GM10847 (cell line): ENCODE data around the gene SELENOO.

Experiments
- POLR2A ChIP-seq: IDR thresholded peaks from 2 replicates; pipeline ENCODE4 v1.6.1; 2011; ENCODE audit not compliant: insufficient read length; ENCODE audit errors: extremely low read depth

Gene SELENOO

DNA sequence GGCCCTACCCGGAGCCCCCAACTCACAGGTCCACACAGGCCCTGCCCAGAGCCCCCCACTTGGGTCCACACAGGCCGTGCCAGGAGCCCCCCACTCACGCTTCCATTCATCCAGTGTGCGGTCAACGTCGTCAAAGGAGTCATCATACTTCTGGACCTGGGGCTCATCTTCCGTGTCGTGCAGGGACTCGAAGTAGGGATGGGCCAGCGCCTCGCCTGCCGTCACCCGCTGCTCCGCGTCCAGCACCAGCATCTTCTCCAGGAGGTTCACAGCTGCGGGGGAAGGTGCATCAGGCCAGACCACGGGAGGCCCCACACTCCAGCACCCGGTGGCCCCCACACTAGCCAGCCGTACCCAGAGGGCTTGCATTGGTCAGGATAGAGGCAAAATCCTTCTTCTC lies 54.3 kb downstream of the SELENOO start:
- TF ChIP-seq POLR2A, result no peak

DNA sequence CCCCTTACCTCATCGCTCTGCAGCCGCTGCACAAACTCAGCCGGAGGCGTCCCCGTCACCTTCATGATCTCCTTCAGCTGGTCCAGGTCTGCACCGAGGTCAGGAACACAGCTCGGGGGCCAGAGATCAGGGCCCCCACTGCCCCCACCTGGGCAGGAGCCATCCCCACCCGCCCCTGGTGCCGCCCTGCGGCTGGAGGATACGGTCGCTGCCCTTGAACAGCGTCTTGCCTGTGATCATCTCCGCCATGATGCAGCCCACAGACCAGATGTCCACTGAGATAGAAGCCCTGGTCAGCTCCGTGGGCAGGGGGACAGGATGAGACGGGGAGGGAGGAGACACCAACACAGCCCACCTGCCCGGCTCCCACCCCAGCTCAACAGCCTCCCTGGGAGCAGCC lies 54.8 kb downstream of the SELENOO start:
- TF ChIP-seq POLR2A, result no peak

GRCh38 chr22:50256258-50256862 lies 55.5 kb downstream of the SELENOO start:
- TF ChIP-seq POLR2A, result no peak

DNA sequence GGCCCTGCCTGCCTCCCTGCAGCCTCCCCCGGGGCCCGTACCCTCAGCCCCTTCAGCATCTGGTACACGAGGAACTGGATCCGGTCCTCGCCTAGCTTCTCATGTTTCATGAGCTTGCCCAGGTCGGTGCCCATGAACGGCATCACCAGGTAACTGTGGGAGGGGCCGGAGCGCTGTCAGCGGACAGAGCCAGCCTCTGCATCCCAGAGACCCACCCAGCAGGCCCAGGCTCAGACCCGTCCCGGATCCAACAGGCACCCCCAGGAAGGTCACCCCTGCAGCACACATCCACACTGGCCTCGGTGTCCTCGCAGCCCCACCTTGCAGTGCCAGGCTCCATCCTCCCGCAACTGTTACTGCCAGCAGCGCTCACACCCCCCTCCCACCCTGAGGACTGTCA lies 56.2 kb downstream of the SELENOO start:
- TF ChIP-seq POLR2A, result no peak

DNA sequence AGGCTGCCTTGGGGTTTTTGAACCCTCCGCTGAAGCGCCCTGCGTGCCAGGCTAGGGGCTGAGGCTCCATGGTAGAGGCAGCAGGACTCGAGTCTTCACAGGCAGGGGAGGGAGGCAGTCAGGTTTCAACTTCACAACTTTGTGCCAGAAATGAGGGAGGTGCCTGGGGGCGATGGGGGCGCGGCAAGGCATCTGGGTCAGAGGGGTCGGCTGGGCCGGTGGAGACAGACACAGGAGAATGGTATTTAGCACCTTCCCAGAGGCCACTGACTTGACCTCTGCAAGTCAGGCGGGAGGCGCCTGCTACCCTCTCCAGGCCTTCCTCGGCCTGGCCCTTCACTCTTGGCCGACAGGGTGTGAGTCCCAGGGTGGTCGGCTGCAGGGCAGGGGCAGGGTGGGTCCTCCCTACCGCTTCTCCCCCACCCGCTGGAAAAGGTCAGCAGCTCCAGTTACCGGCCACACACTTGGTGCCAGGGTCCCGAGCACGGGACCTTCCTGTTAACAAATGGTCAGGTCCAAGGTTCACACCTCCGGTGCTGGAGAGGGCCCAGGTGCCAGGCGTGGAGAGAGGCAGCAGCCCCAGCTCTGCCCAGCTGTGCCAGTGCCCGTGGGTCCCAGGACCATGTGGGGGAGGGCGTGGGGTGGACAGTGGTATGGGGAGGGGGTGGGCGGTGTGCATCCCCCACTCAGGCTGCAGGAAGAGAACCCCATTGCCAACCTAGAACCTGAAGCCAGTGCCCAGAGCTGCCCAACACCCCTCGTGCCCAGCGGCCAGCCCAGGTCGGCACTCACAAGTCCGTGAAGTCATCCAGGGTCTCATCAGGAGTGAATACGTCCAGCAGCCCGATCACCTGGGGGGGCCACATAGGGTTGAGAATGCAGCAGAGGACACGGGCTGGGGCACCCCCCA lies 56.9 kb downstream of the SELENOO start:
- no peak for TF ChIP-seq POLR2A

GRCh38 chr22:50258361-50259292 lies 57.8 kb downstream of the SELENOO start:
- no peak for TF ChIP-seq POLR2A

DNA sequence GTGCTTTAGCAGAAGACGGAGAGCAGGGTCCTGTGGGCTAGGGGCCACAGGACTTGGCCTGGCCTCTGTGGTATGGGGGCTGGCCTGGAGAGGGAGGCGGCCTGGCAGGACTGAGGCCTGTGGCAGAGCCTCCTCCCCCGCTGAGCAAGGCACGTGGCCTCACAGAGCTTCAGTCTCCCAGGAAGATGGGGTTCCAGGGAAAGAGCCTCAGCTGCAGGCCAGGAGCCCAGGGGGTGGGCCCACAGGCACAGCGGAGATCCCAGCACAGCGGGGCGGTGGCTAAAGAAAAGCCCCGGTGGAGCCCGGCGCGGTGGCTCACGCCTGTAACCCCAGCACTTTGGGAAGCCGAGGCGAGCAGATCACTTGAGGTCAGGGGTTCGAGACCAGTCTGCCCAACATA lies 58.5 kb downstream of the SELENOO start:
- no peak for TF ChIP-seq POLR2A

DNA sequence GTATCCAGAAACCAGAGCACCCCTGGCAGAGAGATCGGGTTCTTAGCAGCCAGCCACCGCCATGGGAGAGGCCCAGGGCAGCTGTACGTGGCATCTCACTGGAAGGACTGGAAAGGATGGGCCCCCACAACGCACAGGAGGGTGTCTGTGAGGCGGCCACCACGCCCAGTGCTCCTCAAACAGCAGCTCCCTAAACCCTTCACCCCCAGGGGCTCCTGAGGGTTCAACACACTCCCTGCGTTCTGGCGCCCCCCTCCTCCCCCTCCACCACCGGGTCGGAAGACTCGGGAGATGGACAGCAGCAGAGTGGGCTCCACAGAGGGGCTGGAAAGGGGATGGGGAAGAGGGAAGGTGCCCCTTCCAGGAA lies 59.6 kb downstream of the SELENOO start:
- no peak for TF ChIP-seq POLR2A

- no peak for TF ChIP-seq POLR2A
These were observed 60.2 kb downstream of the SELENOO start for GRCh38 chr22:50260801-50261614.

DNA sequence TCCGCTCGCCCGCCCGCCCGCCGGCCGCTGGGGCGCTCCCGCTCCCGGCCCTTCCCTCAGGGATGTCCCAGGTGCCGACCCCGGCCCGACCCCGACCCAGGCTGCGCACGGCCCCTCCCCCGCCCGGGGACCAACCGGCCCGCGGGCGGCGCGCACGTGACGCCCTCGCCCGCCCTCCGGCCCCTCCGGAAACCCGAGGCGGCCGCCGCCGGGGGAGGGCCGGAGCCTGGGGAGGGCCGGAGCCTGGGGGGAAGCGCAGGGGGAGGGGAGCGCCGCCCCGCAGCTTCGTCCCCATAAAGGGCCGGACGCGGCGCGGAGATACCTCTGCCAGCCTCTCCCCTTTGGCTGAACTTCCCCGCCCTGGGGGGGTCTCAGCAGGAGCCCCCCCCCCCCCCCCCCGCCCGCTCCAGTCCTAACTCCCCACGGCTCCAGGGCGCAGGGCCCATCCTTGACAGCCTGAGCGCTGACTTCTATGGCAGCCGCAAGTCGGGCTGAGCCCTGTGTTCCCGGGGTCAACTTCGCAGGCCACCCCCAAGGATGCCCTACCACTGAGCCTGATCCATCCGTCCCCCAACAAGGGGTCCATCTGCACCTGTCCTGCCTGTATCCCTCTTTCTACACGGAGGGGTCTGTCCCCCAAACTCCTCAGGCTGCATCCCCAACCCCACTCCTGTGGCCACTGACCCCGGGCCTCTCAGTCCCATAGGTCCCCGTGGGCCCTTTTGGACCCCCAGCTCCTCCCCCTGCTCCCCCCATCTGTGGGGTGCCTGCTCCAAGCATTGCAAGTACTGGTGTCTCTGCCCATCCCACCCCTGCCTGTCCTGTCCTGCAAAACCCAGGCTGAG lies 61.0 kb downstream of the SELENOO start, which contains the start of gene MAPK12:
TSS of gene MAPK12 (minus strand) at position 69 of the 845 bp plus-strand sequence. CDS start 174 bp downstream, outside the sequence.
- TF ChIP-seq POLR2A, result no peak

DNA sequence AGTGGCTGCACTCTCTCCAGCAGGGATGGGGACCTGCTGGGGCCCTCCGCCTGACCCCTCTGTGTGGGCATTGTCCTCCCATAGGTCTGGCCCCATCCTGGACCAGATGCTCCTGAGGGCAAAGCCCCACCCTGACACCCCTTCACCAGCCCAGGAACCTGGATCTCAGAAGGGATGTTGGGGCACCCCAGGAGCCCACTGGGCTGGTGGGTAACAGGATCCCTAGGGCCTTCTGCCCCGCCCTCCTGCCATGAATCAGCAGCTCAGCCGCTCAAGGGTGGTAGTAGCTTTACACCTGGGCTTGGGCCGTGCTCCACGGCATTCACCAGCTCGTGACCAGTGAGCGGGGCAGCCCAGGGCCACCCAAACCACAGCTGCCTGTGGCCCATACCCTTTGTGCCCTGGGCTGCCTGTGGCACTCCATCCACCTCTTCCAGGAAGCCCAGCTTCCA lies 61.7 kb downstream of the SELENOO start:
- TF ChIP-seq POLR2A, result no peak

GRCh38 chr22:50262973-50263617 lies 62.3 kb downstream of the SELENOO start:
- no peak for TF ChIP-seq POLR2A

- no peak for TF ChIP-seq POLR2A
These were observed 63.4 kb downstream of the SELENOO start for GRCh38 chr22:50264104-50264745.
